ENCODE measurements around the gene CCDC60. TPM values are rescaled to one million over a fixed set of nuclear protein-coding genes. Genes with fewer than 3 reads are reported as not detected.

The CCDC60 gene, protein sequence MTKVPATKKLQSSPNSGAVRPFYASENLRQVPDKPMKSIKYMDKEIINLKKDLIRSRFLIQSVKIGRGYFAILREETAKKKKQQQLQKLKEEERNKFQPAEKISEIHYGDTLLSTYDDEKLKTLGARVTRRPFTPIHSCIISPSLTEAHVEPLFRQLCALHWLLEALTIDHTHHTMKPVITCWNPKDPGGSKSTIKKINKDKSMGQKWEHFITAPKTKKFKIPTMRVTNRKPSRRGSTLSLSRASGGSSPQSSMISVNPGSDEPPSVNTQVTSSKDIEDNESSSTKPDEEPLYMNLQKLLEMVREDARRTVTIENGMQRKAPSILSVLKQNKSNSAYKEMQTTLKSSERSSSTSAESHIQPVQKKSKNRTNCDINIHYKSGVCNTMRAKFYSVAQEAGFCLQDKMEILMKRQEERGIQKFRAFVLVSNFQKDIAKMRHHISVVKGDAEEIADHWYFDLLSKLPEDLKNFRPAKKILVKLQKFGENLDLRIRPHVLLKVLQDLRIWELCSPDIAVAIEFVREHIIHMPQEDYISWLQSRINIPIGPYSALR
- total RNA-seq: not detected

DNA sequence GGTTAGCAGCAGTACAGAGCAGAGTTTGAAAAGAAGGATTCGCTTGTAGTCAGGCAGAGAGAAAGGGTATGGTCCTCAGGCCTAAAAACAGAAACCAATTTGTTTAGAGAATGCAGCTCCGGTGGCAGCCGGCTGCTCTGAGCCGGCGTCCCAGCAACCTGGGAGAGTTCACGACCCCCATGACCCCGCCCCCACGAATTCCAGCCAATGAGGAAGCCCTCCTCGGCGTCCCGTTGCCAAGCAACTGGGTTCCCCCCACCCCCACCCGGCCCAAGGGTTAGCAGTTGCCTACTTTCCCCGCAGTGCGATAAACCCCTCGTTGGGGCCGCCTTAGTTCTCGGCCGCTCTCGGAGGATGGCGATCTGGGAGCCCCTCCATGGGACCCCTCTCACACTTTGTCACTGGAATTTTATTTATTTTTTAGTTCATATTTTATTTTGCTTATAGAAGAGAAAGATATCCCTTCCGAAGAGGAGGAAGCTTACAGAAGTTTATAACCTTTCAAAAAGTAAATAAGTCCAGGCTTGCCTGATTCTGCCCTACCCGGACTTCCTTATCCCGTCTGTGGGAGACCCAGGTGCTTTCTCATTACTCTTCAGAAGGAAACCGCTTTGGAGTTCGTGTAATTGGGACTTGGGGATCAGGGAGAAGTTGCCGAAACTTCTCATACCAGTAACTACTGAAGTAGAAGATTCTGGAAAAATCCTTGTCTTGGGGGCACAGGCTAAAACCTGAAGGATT, at the start of gene CCDC60:
CCDC60 (plus strand) TSS at position 300 of the 741 bp plus-strand sequence. CDS start 448 bp downstream, outside the sequence.
- no peaks in the 10 kb centered on the region for H3K4me1 ChIP-seq
- H3K4me3 ChIP-seq: no peak within 1 kb of the TSS
- H3K27me3 ChIP-seq: peaks cover 19 to 27% (median 23%) of the 10 kb centered on the region in 3 donors
- H3K27ac ChIP-seq: no peak within 1 kb of the TSS
- in situ Hi-C loops (cut with MboI; ENCODE audit: low sequenced_read_pairs in 4 of 4) (no loop called here), intact Hi-C loops (cut with DNase I; ENCODE audit: low total_unique reads) (no loop called here)
- no peaks in the 10 kb centered on the region for H3K9me3 ChIP-seq
- ATAC-seq (no peak), DNase-seq (no peak)
- H3K36me3 ChIP-seq: no peaks in the 10 kb centered on the region
- no peak for TF ChIP-seq POLR2A (IDR thresholded peaks at IDR 0.05)
- TF ChIP-seq, protein P1, sequence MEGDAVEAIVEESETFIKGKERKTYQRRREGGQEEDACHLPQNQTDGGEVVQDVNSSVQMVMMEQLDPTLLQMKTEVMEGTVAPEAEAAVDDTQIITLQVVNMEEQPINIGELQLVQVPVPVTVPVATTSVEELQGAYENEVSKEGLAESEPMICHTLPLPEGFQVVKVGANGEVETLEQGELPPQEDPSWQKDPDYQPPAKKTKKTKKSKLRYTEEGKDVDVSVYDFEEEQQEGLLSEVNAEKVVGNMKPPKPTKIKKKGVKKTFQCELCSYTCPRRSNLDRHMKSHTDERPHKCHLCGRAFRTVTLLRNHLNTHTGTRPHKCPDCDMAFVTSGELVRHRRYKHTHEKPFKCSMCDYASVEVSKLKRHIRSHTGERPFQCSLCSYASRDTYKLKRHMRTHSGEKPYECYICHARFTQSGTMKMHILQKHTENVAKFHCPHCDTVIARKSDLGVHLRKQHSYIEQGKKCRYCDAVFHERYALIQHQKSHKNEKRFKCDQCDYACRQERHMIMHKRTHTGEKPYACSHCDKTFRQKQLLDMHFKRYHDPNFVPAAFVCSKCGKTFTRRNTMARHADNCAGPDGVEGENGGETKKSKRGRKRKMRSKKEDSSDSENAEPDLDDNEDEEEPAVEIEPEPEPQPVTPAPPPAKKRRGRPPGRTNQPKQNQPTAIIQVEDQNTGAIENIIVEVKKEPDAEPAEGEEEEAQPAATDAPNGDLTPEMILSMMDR (IDR thresholded peaks at IDR 0.05 in 4 of 5, conservative IDR thresholded peaks at IDR 0.05 in 1 of 5): no peak

DNA sequence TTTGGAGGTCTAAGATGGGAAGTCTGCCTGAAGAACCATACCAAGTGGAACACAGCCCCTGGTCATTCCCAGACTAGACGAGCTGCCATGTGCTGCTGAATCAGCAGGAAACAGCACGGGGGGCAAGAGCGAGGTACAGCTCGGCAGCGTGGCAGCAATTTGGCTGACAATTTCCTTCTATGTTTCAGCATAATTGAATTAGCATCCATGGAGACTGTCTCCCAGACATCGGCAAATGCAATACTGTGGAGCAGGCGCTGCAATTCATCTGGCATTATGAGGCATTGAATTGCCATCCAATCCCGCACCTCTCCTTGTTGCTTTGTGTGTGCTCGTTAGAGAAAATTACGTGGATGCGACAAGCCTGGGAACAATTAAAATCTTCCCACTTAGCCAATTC, 46.0 kb upstream of the CCDC60 start:
- in situ Hi-C loops (cut with MboI; ENCODE audit: low sequenced_read_pairs in 4 of 4): no loop called here
- intact Hi-C loops (cut with DNase I; ENCODE audit: low total_unique reads): no loop called here

DNA sequence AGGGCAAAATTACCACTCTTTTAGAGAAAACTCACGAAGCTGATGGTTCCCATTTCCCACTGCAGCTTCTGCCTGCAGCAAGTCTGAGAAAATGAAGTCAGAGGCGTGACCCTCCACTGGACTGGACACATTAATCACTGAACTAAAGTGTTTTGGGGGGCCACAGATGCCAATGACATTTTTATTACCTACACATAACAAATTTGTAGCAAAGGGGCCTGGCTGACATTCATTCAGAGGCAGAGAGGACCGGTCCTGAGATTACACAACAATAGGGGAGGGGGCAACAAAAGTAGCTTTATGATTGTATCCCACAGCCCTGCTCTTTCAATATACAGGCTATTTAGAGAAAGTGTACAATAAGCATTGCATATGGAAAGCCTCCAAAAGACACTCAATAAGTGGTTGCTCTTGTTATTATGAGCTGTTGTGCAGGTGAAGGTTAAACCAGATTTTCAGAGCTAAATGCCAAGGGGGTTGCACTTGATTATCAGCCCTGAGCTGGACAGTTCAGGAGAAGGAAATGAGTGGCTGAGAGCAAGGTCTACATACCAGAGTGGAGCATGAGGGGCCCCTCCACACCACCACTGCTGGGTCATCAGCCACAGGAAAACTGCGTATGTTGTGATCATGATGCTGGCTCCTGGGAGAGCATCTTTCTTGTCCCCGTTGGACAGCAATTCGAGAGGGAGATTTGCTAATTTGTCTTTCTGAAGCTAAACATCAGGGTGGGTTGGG, 41.5 kb upstream of the CCDC60 start:
- ATAC-seq: no peak
- no peak overlapping the region for H3K27ac ChIP-seq
- in situ Hi-C loops (cut with MboI; ENCODE audit: low sequenced_read_pairs in 4 of 4) (no loop called here), intact Hi-C loops (cut with DNase I; ENCODE audit: low total_unique reads) (no loop called here)
- no peak overlapping the region for H3K4me3 ChIP-seq
- H3K4me1 ChIP-seq: no peaks in the 10 kb centered on the region
- DNase-seq: no peak
- H3K36me3 ChIP-seq: no peaks in the 10 kb centered on the region
- no peak for TF ChIP-seq POLR2A (IDR thresholded peaks at IDR 0.05)
- TF ChIP-seq, protein P1 (IDR thresholded peaks at IDR 0.05 in 4 of 5, conservative IDR thresholded peaks at IDR 0.05 in 1 of 5): no peak
- peaks cover 8 to 29% (median 15%) of the 10 kb centered on the region in 3 donors for H3K27me3 ChIP-seq
- no peaks in the 10 kb centered on the region for H3K9me3 ChIP-seq

More for the DNA sequence above, 46.0 kb upstream of the CCDC60 start:
- no peak for DNase-seq
- Histone ChIP-seq H3K27ac (no peak overlapping the region), H3K4me1 (no peaks in the 10 kb centered on the region), H3K27me3 (peaks cover 0 to 14% (median 5%) of the 10 kb centered on the region in 3 donors), H3K9me3 (no peaks in the 10 kb centered on the region), H3K36me3 (no peaks in the 10 kb centered on the region), H3K4me3 (no peak overlapping the region)
- TF ChIP-seq, protein P1 (IDR thresholded peaks at IDR 0.05 in 4 of 5, conservative IDR thresholded peaks at IDR 0.05 in 1 of 5): no peak
- TF ChIP-seq POLR2A (IDR thresholded peaks at IDR 0.05): no peak
- ATAC-seq: no peak

DNA sequence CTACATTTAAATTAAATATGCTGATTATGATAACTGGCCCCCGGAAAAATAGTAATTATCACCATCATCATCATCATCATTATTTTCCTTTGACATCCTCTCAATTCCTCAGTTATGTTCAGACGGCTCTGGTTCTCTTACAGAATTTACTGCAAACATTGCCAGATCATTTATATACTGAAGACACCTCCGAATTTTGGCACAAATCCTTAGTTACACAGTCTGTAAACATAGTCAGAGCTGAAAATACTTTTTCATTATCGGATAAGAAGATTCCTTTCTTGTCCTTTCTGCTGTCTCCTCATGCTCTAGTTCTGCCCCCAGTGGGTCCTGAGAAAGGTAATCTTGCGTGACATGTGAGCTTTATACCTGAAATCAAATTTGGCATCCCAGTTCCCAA, 40.3 kb upstream of the CCDC60 start:
- Histone ChIP-seq H3K27me3 (peaks cover 3 to 23% (median 15%) of the 10 kb centered on the region in 3 donors), H3K27ac (no peak overlapping the region), H3K4me3 (no peak overlapping the region), H3K36me3 (no peaks in the 10 kb centered on the region), H3K4me1 (no peaks in the 10 kb centered on the region), H3K9me3 (no peaks in the 10 kb centered on the region)
- ATAC-seq (no peak), DNase-seq (no peak)
- in situ Hi-C loops (cut with MboI; ENCODE audit: low sequenced_read_pairs in 4 of 4): no loop called here
- no peak for TF ChIP-seq POLR2A (IDR thresholded peaks at IDR 0.05)
- TF ChIP-seq, protein P1 (IDR thresholded peaks at IDR 0.05 in 4 of 5, conservative IDR thresholded peaks at IDR 0.05 in 1 of 5): no peak
- intact Hi-C loops (cut with DNase I; ENCODE audit: low total_unique reads): no loop called here

Measured in gastrocnemius medialis (tissue), 4 donors.